GM23338 (cell line): ENCODE data around the gene DOP1B. TPM values are rescaled to one million over a fixed set of nuclear protein-coding genes. Genes with fewer than 3 reads are reported as not detected.

Source experiments
- ATAC-seq: fragments of 200-7000 bp; cut with Tn5 transposase; 3 replicates; pipeline ENCODE4 v1.9.1; 2020
- DNase-seq: peaks from one replicate; pipeline ENCODE4 v3.0.0-alpha.2; 2015; ENCODE audit warnings: low spot score
- H2AFZ ChIP-seq: fragments of 200-600 bp; sonication (generic); 2 replicates; pipeline ENCODE4 v1.8.0; 2016; ENCODE audit warnings: antibody characterized with exemption, mild to moderate bottlenecking, moderate library complexity
- H3F3A ChIP-seq: fragments of 200-600 bp; sonication (generic); replicated peaks from 2 replicates; pipeline ENCODE4 v1.8.0; 2017; ENCODE audit warnings: antibody characterized with exemption, mixed run types, low read depth
- H3K27ac ChIP-seq: fragments of 200-600 bp; sonication (generic); 2 replicates; pipeline ENCODE4 v1.6.1; 2016; ENCODE audit warnings: low read depth
- H3K27me3 ChIP-seq: fragments of 200-600 bp; sonication (generic); 2 replicates; pipeline ENCODE4 v1.8.0; 2016; ENCODE audit warnings: mild to moderate bottlenecking, mixed run types, moderate library complexity; ENCODE audit not compliant: insufficient read depth
- H3K36me3 ChIP-seq: fragments of 200-600 bp; sonication (generic); 2 replicates; pipeline ENCODE4 v1.8.0; 2016; ENCODE audit warnings: mild to moderate bottlenecking; ENCODE audit not compliant: insufficient read depth
- H3K4me1 ChIP-seq: fragments of 200-600 bp; sonication (generic); 2 replicates; pipeline ENCODE4 v1.8.0; 2016; ENCODE audit warnings: mild to moderate bottlenecking, moderate library complexity; ENCODE audit not compliant: insufficient read depth
- H3K4me2 ChIP-seq: fragments of 200-600 bp; sonication (generic); 2 replicates; pipeline ENCODE4 v1.7.1; 2017; ENCODE audit warnings: mixed run types
- H3K4me3 ChIP-seq: fragments of 200-600 bp; sonication (generic); 2 replicates; pipeline ENCODE4 v1.6.1; 2016; ENCODE audit warnings: mixed run types
- H3K79me2 ChIP-seq: fragments of 200-600 bp; sonication (generic); replicated peaks from 2 replicates; pipeline ENCODE4 v1.8.0; 2017; ENCODE audit warnings: mild to moderate bottlenecking; ENCODE audit not compliant: insufficient read depth
- H3K9me2 ChIP-seq: fragments of 200-600 bp; sonication (generic); 2 replicates; pipeline ENCODE4 v1.8.0; 2017; ENCODE audit not compliant: insufficient read depth
- H4K20me1 ChIP-seq: fragments of 200-600 bp; sonication (generic); replicated peaks from 2 replicates; pipeline ENCODE4 v1.8.0; 2017; ENCODE audit warnings: mild to moderate bottlenecking; ENCODE audit not compliant: insufficient read depth
- H3K27ac Mint-ChIP-seq: 2 replicates; pipeline ENCODE4 v1.8.0; 2020; ENCODE audit warnings: inconsistent platforms, mild to moderate bottlenecking, moderate library complexity, mixed read lengths
- H3K27me3 Mint-ChIP-seq: 3 replicates; pipeline ENCODE4 v1.8.0; 2022; ENCODE audit warnings: low read depth, mild to moderate bottlenecking, moderate library complexity, mixed read lengths, inconsistent platforms; ENCODE audit not compliant: insufficient read depth, poor library complexity
- H3K36me3 Mint-ChIP-seq: 3 replicates; pipeline ENCODE4 v1.8.0; 2021; ENCODE audit warnings: low read depth, mild to moderate bottlenecking, inconsistent platforms, moderate library complexity, mixed read lengths
- H3K4me1 Mint-ChIP-seq: 3 replicates; pipeline ENCODE4 v1.8.0; 2020; ENCODE audit warnings: mild to moderate bottlenecking, inconsistent platforms, mixed read lengths
- H3K4me3 Mint-ChIP-seq: 3 replicates; pipeline ENCODE4 v1.8.0; 2021; ENCODE audit warnings: moderate library complexity, mild to moderate bottlenecking, inconsistent platforms, mixed read lengths
- H3K9me3 Mint-ChIP-seq: 3 replicates; pipeline ENCODE4 v1.8.0; 2020; ENCODE audit warnings: moderate library complexity, mild to moderate bottlenecking, inconsistent platforms, mixed read lengths
- CREB1 ChIP-seq: fragments of 250-450 bp; sonication (Bioruptor Pico); IDR thresholded peaks from 2 replicates; pipeline ENCODE4 v1.5.0; 2020; ENCODE audit warnings: low read depth, mild to moderate bottlenecking, moderate library complexity
- EZH2 ChIP-seq: fragments of 200-600 bp; sonication (generic); IDR thresholded peaks from one replicate; pipeline ENCODE4 v1.8.0; 2017; ENCODE audit warnings: antibody characterized with exemption, mild to moderate bottlenecking, low read depth; ENCODE audit not compliant: unreplicated experiment
- EZH2phosphoT487 ChIP-seq: fragments of 200-600 bp; sonication (generic); IDR thresholded peaks from one replicate; pipeline ENCODE4 v1.8.1; 2018; ENCODE audit warnings: antibody characterized with exemption; ENCODE audit not compliant: unreplicated experiment
- JUNB ChIP-seq: IDR thresholded peaks from one replicate; pipeline ENCODE4 v1.6.1; 2016; ENCODE audit warnings: antibody characterized with exemption; ENCODE audit not compliant: unreplicated experiment
- NANOG ChIP-seq: IDR thresholded peaks from 2 replicates; pipeline ENCODE4 v1.6.1; 2016; ENCODE audit warnings: antibody characterized with exemption, borderline replicate concordance
- STAT1 ChIP-seq: IDR thresholded peaks from one replicate; pipeline ENCODE4 v1.6.1; 2016; ENCODE audit warnings: antibody characterized with exemption; ENCODE audit not compliant: unreplicated experiment
- ZNF114 ChIP-seq: fragments of 250-450 bp; sonication (Bioruptor Pico); IDR thresholded peaks from 2 replicates; pipeline ENCODE4 v1.5.0; 2020; ENCODE audit warnings: mild to moderate bottlenecking, moderate library complexity
- polyA plus RNA-seq: library from polyadenylated mRNA; unstranded; fragments of >200 nt; fragmentation: Nextera tagmentation; extraction: Ambion mirVana; gene quantifications from 2 replicates; pipeline ENCODE4 v1.2.1, GENCODE V29; 2016
- total RNA-seq: library from RNA; depleted of rRNA; stranded (reverse); fragments of >200 nt; shearing (Covaris generic); gene quantifications from 2 replicates; pipeline ENCODE4 v1.2.3, GENCODE V29; 2014
- TF ChIP-seq, protein P1 (sequence below): IDR thresholded peaks from 2 replicates; pipeline ENCODE4 v1.6.1; 2016; ENCODE audit warnings: antibody characterized with exemption
- TF ChIP-seq, protein P2 (sequence below), 2 experiments: fragments of 200-600 bp in 1 of 2; sonication (generic) in 1 of 2; conservative IDR thresholded peaks; 2 replicates each; pipeline versions ENCODE4 v1.5.1 to v1.6.1; 2016 to 2017; ENCODE audit warnings: antibody characterized with exemption in 2 of 2, low read depth in 2 of 2, mild to moderate bottlenecking in 2 of 2, moderate library complexity in 1 of 2
- TF ChIP-seq, protein P3 (sequence below): fragments of 250-450 bp; sonication (Bioruptor Pico); IDR thresholded peaks from 2 replicates; pipeline ENCODE4 v1.5.0; 2020; ENCODE audit warnings: mild to moderate bottlenecking, moderate library complexity

The DOP1B gene
- total and polyA plus RNA-seq, 2 experiments from 2014 or later: 4.9 to 18.0 TPM

DNA sequence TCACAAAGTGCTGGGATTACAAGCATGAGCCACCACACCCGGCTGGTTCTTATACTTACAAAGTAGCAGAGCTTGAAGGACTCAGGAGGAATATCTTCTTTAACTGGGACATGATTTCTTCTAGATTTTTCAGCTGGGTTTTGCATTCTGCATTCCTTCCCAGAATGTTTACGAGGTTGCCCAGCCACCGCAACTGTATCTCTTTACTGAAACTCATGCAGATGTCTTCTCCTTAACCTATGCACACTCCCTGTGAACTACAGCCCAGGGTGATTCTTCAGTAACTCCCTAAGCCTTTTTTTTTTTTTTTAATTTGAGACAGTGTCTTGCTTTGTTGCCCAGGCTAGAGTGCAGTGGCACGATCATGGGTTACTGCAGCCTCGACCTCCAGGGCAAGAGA is 8.7 kb upstream of the DOP1B start:
- DNase-seq (no peak), ATAC-seq (no peak)
- Histone ChIP-seq H3K4me1 (no peaks in the 10 kb centered on the region; the same call in 1 of the 2 replicates), H3K27ac (no peak overlapping the region), H3K36me3 (no peaks in the 10 kb centered on the region), H3K79me2 (no peaks in the 10 kb centered on the region), H3K4me2 (no peak overlapping the region), H2AFZ (no peak overlapping the region), H3K9me2 (no peaks in the 10 kb centered on the region), H3K27me3 (no peaks in the 10 kb centered on the region), H4K20me1 (no peaks in the 10 kb centered on the region), H3K4me3 (no peak overlapping the region), H3F3A (peaks cover 3% of the 10 kb centered on the region)
- no peak for TF ChIP-seq ZNF114 (CRISPR knock-in tag)
- TF ChIP-seq JUNB: no peak
- no peak for TF ChIP-seq NANOG
- no peak for TF ChIP-seq STAT1
- TF ChIP-seq, protein P1, sequence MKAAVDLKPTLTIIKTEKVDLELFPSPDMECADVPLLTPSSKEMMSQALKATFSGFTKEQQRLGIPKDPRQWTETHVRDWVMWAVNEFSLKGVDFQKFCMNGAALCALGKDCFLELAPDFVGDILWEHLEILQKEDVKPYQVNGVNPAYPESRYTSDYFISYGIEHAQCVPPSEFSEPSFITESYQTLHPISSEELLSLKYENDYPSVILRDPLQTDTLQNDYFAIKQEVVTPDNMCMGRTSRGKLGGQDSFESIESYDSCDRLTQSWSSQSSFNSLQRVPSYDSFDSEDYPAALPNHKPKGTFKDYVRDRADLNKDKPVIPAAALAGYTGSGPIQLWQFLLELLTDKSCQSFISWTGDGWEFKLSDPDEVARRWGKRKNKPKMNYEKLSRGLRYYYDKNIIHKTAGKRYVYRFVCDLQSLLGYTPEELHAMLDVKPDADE: no peak
- TF ChIP-seq, protein P2, sequence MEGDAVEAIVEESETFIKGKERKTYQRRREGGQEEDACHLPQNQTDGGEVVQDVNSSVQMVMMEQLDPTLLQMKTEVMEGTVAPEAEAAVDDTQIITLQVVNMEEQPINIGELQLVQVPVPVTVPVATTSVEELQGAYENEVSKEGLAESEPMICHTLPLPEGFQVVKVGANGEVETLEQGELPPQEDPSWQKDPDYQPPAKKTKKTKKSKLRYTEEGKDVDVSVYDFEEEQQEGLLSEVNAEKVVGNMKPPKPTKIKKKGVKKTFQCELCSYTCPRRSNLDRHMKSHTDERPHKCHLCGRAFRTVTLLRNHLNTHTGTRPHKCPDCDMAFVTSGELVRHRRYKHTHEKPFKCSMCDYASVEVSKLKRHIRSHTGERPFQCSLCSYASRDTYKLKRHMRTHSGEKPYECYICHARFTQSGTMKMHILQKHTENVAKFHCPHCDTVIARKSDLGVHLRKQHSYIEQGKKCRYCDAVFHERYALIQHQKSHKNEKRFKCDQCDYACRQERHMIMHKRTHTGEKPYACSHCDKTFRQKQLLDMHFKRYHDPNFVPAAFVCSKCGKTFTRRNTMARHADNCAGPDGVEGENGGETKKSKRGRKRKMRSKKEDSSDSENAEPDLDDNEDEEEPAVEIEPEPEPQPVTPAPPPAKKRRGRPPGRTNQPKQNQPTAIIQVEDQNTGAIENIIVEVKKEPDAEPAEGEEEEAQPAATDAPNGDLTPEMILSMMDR (conservative IDR thresholded peaks at IDR 0.05; ENCODE audit: low read depth in 2 of 2): no peak
- no peaks in the 10 kb centered on the region for H3K27me3 Mint-ChIP-seq
- H3K4me1 Mint-ChIP-seq: peaks cover 14% of the 10 kb centered on the region; the same call in 2 of the 3 replicates
- no peaks in the 10 kb centered on the region for H3K9me3 Mint-ChIP-seq
- H3K27ac Mint-ChIP-seq: no peak overlapping the region
- H3K36me3 Mint-ChIP-seq: no peaks in the 10 kb centered on the region
- H3K4me3 Mint-ChIP-seq: no peak overlapping the region

DNA sequence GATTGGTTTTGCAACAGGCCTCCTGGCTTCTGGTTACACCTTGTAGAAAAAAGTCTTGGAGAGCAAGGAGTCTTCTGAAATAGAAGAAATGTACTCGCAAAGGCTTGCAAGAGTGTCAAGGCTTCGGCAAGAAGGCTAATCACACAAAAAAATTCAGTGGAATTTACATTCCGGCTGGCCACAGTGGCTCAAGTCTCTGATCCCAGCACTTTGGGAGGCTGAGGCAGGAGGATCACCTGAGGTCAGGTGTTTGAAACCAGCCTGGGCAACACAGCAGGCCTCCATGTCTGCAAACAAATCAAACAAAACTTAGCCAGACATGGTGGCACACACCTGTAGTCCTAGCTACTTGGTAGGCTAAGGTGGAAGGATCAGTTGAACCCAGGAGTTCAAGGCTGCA is 7.7 kb upstream of the DOP1B start:
- Histone ChIP-seq H3K4me2 (no peak overlapping the region), H4K20me1 (no peaks in the 10 kb centered on the region), H3K36me3 (no peaks in the 10 kb centered on the region), H3K27me3 (no peaks in the 10 kb centered on the region), H2AFZ (no peak overlapping the region), H3F3A (peaks cover 3% of the 10 kb centered on the region), H3K27ac (no peak overlapping the region), H3K4me1 (no peaks in the 10 kb centered on the region; the same call in 1 of the 2 replicates), H3K9me2 (no peaks in the 10 kb centered on the region), H3K4me3 (no peak overlapping the region), H3K79me2 (no peaks in the 10 kb centered on the region)
- Mint-ChIP-seq H3K27me3 (no peaks in the 10 kb centered on the region), H3K27ac (no peak overlapping the region), H3K4me1 (peaks cover 14% of the 10 kb centered on the region; the same call in 2 of the 3 replicates), H3K9me3 (no peaks in the 10 kb centered on the region), H3K36me3 (no peaks in the 10 kb centered on the region), H3K4me3 (no peak overlapping the region)
- no peak for TF ChIP-seq EZH2phosphoT487
- TF ChIP-seq EZH2: no peak
- TF ChIP-seq STAT1: no peak
- no peak for TF ChIP-seq CREB1 (CRISPR knock-in tag)
- TF ChIP-seq, protein P1: no peak
- TF ChIP-seq, protein P3, sequence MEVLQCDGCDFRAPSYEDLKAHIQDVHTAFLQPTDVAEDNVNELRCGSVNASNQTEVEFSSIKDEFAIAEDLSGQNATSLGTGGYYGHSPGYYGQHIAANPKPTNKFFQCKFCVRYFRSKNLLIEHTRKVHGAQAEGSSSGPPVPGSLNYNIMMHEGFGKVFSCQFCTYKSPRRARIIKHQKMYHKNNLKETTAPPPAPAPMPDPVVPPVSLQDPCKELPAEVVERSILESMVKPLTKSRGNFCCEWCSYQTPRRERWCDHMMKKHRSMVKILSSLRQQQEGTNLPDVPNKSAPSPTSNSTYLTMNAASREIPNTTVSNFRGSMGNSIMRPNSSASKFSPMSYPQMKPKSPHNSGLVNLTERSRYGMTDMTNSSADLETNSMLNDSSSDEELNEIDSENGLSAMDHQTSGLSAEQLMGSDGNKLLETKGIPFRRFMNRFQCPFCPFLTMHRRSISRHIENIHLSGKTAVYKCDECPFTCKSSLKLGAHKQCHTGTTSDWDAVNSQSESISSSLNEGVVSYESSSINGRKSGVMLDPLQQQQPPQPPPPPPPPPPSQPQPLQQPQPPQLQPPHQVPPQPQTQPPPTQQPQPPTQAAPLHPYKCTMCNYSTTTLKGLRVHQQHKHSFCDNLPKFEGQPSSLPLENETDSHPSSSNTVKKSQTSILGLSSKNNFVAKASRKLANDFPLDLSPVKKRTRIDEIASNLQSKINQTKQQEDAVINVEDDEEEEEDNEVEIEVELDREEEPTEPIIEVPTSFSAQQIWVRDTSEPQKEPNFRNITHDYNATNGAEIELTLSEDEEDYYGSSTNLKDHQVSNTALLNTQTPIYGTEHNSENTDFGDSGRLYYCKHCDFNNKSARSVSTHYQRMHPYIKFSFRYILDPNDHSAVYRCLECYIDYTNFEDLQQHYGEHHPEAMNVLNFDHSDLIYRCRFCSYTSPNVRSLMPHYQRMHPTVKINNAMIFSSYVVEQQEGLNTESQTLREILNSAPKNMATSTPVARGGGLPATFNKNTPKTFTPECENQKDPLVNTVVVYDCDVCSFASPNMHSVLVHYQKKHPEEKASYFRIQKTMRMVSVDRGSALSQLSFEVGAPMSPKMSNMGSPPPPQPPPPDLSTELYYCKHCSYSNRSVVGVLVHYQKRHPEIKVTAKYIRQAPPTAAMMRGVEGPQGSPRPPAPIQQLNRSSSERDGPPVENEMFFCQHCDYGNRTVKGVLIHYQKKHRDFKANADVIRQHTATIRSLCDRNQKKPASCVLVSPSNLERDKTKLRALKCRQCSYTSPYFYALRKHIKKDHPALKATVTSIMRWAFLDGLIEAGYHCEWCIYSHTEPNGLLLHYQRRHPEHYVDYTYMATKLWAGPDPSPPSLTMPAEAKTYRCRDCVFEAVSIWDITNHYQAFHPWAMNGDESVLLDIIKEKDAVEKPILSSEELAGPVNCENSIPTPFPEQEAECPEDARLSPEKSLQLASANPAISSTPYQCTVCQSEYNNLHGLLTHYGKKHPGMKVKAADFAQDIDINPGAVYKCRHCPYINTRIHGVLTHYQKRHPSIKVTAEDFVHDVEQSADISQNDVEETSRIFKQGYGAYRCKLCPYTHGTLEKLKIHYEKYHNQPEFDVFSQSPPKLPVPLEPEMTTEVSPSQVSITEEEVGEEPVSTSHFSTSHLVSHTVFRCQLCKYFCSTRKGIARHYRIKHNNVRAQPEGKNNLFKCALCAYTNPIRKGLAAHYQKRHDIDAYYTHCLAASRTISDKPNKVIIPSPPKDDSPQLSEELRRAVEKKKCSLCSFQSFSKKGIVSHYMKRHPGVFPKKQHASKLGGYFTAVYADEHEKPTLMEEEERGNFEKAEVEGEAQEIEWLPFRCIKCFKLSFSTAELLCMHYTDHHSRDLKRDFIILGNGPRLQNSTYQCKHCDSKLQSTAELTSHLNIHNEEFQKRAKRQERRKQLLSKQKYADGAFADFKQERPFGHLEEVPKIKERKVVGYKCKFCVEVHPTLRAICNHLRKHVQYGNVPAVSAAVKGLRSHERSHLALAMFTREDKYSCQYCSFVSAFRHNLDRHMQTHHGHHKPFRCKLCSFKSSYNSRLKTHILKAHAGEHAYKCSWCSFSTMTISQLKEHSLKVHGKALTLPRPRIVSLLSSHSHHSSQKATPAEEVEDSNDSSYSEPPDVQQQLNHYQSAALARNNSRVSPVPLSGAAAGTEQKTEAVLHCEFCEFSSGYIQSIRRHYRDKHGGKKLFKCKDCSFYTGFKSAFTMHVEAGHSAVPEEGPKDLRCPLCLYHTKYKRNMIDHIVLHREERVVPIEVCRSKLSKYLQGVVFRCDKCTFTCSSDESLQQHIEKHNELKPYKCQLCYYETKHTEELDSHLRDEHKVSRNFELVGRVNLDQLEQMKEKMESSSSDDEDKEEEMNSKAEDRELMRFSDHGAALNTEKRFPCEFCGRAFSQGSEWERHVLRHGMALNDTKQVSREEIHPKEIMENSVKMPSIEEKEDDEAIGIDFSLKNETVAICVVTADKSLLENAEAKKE (CRISPR knock-in tag): no peak
- no peak for DNase-seq
- ATAC-seq: no peak
